Neural progenitor cell (in vitro differentiated cells): Measurements from ENCODE around the gene ACOXL. TPM values are rescaled to one million over a fixed set of nuclear protein-coding genes. Genes with fewer than 3 reads are reported as not detected.

Experiments used
- DNase-seq: peaks from one replicate; pipeline ENCODE4 v3.0.0-alpha.2; 2016; ENCODE audit warnings: low spot score
- H2AFZ ChIP-seq: fragments of 200-600 bp; sonication (generic); replicated peaks from 2 replicates; pipeline ENCODE4 v1.6.1; 2016; ENCODE audit warnings: antibody characterized with exemption
- H3F3A ChIP-seq: fragments of 200-600 bp; sonication (generic); 2 replicates; pipeline ENCODE4 v1.6.1; 2016; ENCODE audit warnings: antibody characterized with exemption, low read depth
- H3K27ac ChIP-seq: fragments of 200-600 bp; sonication (generic); 2 replicates; pipeline ENCODE4 v1.5.1; 2016; ENCODE audit warnings: mild to moderate bottlenecking
- H3K27me3 ChIP-seq: fragments of 200-600 bp; sonication (generic); 2 replicates; pipeline ENCODE4 v1.6.1; 2016; ENCODE audit warnings: mild to moderate bottlenecking, moderate library complexity
- H3K36me3 ChIP-seq: fragments of 200-600 bp; sonication (generic); 2 replicates; pipeline ENCODE4 v1.5.1; 2016
- H3K4me1 ChIP-seq: fragments of 200-600 bp; sonication (generic); 2 replicates; pipeline ENCODE4 v1.6.1; 2016; ENCODE audit warnings: mixed run types
- H3K4me2 ChIP-seq: fragments of 200-600 bp; sonication (generic); 2 replicates; pipeline ENCODE4 v1.6.1; 2016
- H3K4me3 ChIP-seq: fragments of 200-600 bp; sonication (generic); 2 replicates; pipeline ENCODE4 v1.5.1; 2016
- H3K79me2 ChIP-seq: fragments of 200-600 bp; sonication (generic); 2 replicates; pipeline ENCODE4 v1.6.1; 2016; ENCODE audit warnings: low read depth
- H3K9ac ChIP-seq: fragments of 200-600 bp; sonication (generic); 2 replicates; pipeline ENCODE4 v1.6.1; 2016
- H3K9me3 ChIP-seq: fragments of 200-600 bp; sonication (generic); 2 replicates; pipeline ENCODE4 v1.5.1; 2016; ENCODE audit warnings: low read depth
- H4K20me1 ChIP-seq: fragments of 200-600 bp; sonication (generic); 2 replicates; pipeline ENCODE4 v1.6.1; 2016; ENCODE audit warnings: low read depth
- H3K27ac Mint-ChIP-seq: 3 replicates; pipeline ENCODE4 v1.8.0; 2021; ENCODE audit warnings: mixed read lengths
- H3K27me3 Mint-ChIP-seq: 2 replicates; pipeline ENCODE4 v1.8.0; 2022; ENCODE audit warnings: low read depth, mild to moderate bottlenecking, inconsistent platforms, moderate library complexity, mixed read lengths; ENCODE audit not compliant: insufficient read depth
- H3K36me3 Mint-ChIP-seq: 3 replicates; pipeline ENCODE4 v1.8.0; 2021; ENCODE audit warnings: mixed read lengths
- H3K4me1 Mint-ChIP-seq: 3 replicates; pipeline ENCODE4 v1.8.0; 2021; ENCODE audit warnings: mixed read lengths
- H3K4me3 Mint-ChIP-seq: 3 replicates; pipeline ENCODE4 v1.8.0; 2021; ENCODE audit warnings: mild to moderate bottlenecking, moderate library complexity, mixed read lengths
- H3K9me3 Mint-ChIP-seq: 3 replicates; pipeline ENCODE4 v1.8.0; 2020; ENCODE audit warnings: mixed read lengths
- CTCF ChIP-seq: fragments of 200-600 bp; sonication (generic); IDR thresholded peaks from 2 replicates; pipeline ENCODE4 v1.5.1; 2017; ENCODE audit warnings: antibody characterized with exemption, mild to moderate bottlenecking
- EZH2 ChIP-seq: fragments of 200-600 bp; sonication (generic); IDR thresholded peaks from 2 replicates; pipeline ENCODE4 v1.6.1; 2017; ENCODE audit warnings: antibody characterized with exemption, mild to moderate bottlenecking, moderate library complexity
- EZH2phosphoT487 ChIP-seq: fragments of 200-600 bp; sonication (generic); IDR thresholded peaks from 2 replicates; pipeline ENCODE4 v1.6.1; 2017; ENCODE audit warnings: antibody characterized with exemption
- total RNA-seq: library from RNA; depleted of rRNA; stranded (reverse); fragments of >200 nt; gene quantifications from 2 replicates; pipeline ENCODE4 v1.2.3, GENCODE V29; 2015; ENCODE audit warnings: low replicate concordance

Gene ACOXL
- total RNA-seq, 1 donor from 2014 or later, result 2.9 TPM

GRCh38 chr2:111049792-111050640, 317.6 kb downstream of the ACOXL start:
- no peaks in the 10 kb centered on the region for H3K27me3 ChIP-seq
- H3K9ac ChIP-seq, result no peak overlapping the region
- H3K36me3 ChIP-seq, result no peaks in the 10 kb centered on the region
- no peaks in the 10 kb centered on the region for H3K36me3 Mint-ChIP-seq
- peaks cover 16% of the 10 kb centered on the region for H3K4me1 Mint-ChIP-seq
- H3K4me1 ChIP-seq, result peaks cover 16% of the 10 kb centered on the region
- H3F3A ChIP-seq, result peaks cover 12% of the 10 kb centered on the region
- no peak overlapping the region for H3K27ac ChIP-seq
- peaks cover 6% of the 10 kb centered on the region for H3K9me3 Mint-ChIP-seq
- H3K27me3 Mint-ChIP-seq, result peaks cover 8% of the 10 kb centered on the region
- no peak overlapping the region for H3K4me3 Mint-ChIP-seq
- H3K79me2 ChIP-seq, result no peaks in the 10 kb centered on the region
- H3K9me3 ChIP-seq, result no peaks in the 10 kb centered on the region
- H4K20me1 ChIP-seq, result no peaks in the 10 kb centered on the region
- no peak overlapping the region for H3K27ac Mint-ChIP-seq
- no peak for DNase-seq
- no peak overlapping the region for H2AFZ ChIP-seq
- H3K4me2 ChIP-seq, result no peak overlapping the region
- no peak overlapping the region for H3K4me3 ChIP-seq
- TF ChIP-seq EZH2phosphoT487, result no peak
- no peak for TF ChIP-seq EZH2
- no peak for TF ChIP-seq CTCF

- TF ChIP-seq EZH2 (no peak), CTCF (no peak), EZH2phosphoT487 (no peak)
- H3K9ac ChIP-seq, result no peak overlapping the region
- peaks cover 8% of the 10 kb centered on the region for H3K27me3 Mint-ChIP-seq
- H3K27ac ChIP-seq, result no peak overlapping the region
- DNase-seq, result no peak
- H3K4me3 ChIP-seq, result no peak overlapping the region
- H3K36me3 Mint-ChIP-seq, result no peaks in the 10 kb centered on the region
- H3K4me1 ChIP-seq, result peaks cover 25% of the 10 kb centered on the region
- peaks cover 24% of the 10 kb centered on the region for H3K4me1 Mint-ChIP-seq
- H3K4me3 Mint-ChIP-seq, result no peak overlapping the region
- no peaks in the 10 kb centered on the region for H3K79me2 ChIP-seq
- H3F3A ChIP-seq, result peaks cover 18% of the 10 kb centered on the region
- H3K9me3 ChIP-seq, result no peaks in the 10 kb centered on the region
- no peaks in the 10 kb centered on the region for H4K20me1 ChIP-seq
- no peak overlapping the region for H3K4me2 ChIP-seq
- peaks cover 6% of the 10 kb centered on the region for H3K9me3 Mint-ChIP-seq
- H3K27me3 ChIP-seq, result no peaks in the 10 kb centered on the region
- no peak overlapping the region for H3K27ac Mint-ChIP-seq
- H2AFZ ChIP-seq, result no peak overlapping the region
- H3K36me3 ChIP-seq, result no peaks in the 10 kb centered on the region
Measured at GRCh38 chr2:111050701-111051376, 318.5 kb downstream of the ACOXL start.

- peaks cover 18% of the 10 kb centered on the region for H3F3A ChIP-seq
- H4K20me1 ChIP-seq, result no peaks in the 10 kb centered on the region
- TF ChIP-seq EZH2 (no peak), EZH2phosphoT487 (no peak), CTCF (no peak)
- Mint-ChIP-seq H3K4me1 (peaks cover 24% of the 10 kb centered on the region), H3K4me3 (no peak overlapping the region), H3K27ac (no peak overlapping the region), H3K9me3 (peaks cover 6% of the 10 kb centered on the region), H3K36me3 (no peaks in the 10 kb centered on the region), H3K27me3 (peaks cover 10% of the 10 kb centered on the region)
- no peak overlapping the region for H2AFZ ChIP-seq
- no peaks in the 10 kb centered on the region for H3K36me3 ChIP-seq
- no peaks in the 10 kb centered on the region for H3K79me2 ChIP-seq
- H3K27me3 ChIP-seq, result no peaks in the 10 kb centered on the region
- no peak overlapping the region for H3K27ac ChIP-seq
- H3K4me2 ChIP-seq, result no peak overlapping the region
- H3K9ac ChIP-seq, result no peak overlapping the region
- H3K9me3 ChIP-seq, result no peaks in the 10 kb centered on the region
- DNase-seq, result no peak
- H3K4me1 ChIP-seq, result peaks cover 29% of the 10 kb centered on the region
- H3K4me3 ChIP-seq, result no peak overlapping the region
Measured at GRCh38 chr2:111052621-111053020, 320.2 kb downstream of the ACOXL start.
